Natural killer cell treated with Interleukin-12 subunit alpha and Interleukin-12 subunit beta and Interleukin-15 and Interleukin-18, amount 100 ng/mL, for 72 hours (primary cell): ENCODE results near the gene NUDT16L1. TPM values are rescaled to one million over a fixed set of nuclear protein-coding genes. Genes with fewer than 3 reads are reported as not detected.
"Not testable (repeated sequence)": the region's sequence is repeated elsewhere in the genome, so short reads cannot be mapped to it uniquely, and the experiment has no call there.

Experiments used
- ATAC-seq, 2 donors: fragments of 150-1000 bp; cut with Tn5 transposase in 1 of 2; sonication (Bioruptor Pico), chemical (Tn5 transposase) in 1 of 2; 2 replicates each; pipeline ENCODE4 v1.10.0; 2021
- DNase-seq: peaks from one replicate; pipeline ENCODE4 v3.0.0; 2022; ENCODE audit warnings: low spot score
- H3K27ac Mint-ChIP-seq, 2 donors: 1 replicate in 1 of 2; 2 replicates in 1 of 2; pipeline ENCODE4 v1.8.0; 2022; ENCODE audit warnings: mixed read lengths in 2 of 2, mild to moderate bottlenecking in 1 of 2, moderate library complexity in 1 of 2
- H3K27me3 Mint-ChIP-seq, 2 donors: 1 replicate in 1 of 2; 2 replicates in 1 of 2; pipeline ENCODE4 v1.8.0; 2022; ENCODE audit warnings: mixed read lengths in 2 of 2
- H3K36me3 Mint-ChIP-seq: one replicate; pipeline ENCODE4 v1.8.0; 2022; ENCODE audit warnings: mixed read lengths
- H3K4me1 Mint-ChIP-seq, 2 donors: 1 replicate in 1 of 2; 2 replicates in 1 of 2; pipeline ENCODE4 v1.8.0; 2022; ENCODE audit warnings: low read depth in 2 of 2, mixed read lengths in 2 of 2, mild to moderate bottlenecking in 1 of 2
- H3K4me3 Mint-ChIP-seq: one replicate; pipeline ENCODE4 v1.8.0; 2022; ENCODE audit warnings: mixed read lengths
- H3K9me3 Mint-ChIP-seq: 2 replicates; pipeline ENCODE4 v1.8.0; 2022; ENCODE audit warnings: mixed read lengths
- total RNA-seq, 2 donors: library from RNA; stranded (reverse); gene quantifications; one replicate each; pipeline ENCODE4 v1.2.3, GENCODE V29; 2022

NUDT16L1 gene
- 10 to 100 TPM; 37.3 to 57.0 TPM for total RNA-seq

- H3K9me3 Mint-ChIP-seq: no peaks in the 10 kb centered on the region
- peak within 1 kb of the TSS; percentile 75 for H3K4me3 Mint-ChIP-seq
- H3K27ac Mint-ChIP-seq: peak within 1 kb of the TSS; percentile 39 to 41
- H3K4me1 Mint-ChIP-seq: peaks cover 5 to 12% of the 10 kb centered on the region in 2 donors
- H3K36me3 Mint-ChIP-seq: no peaks in the 10 kb centered on the region
- no peaks in the 10 kb centered on the region for H3K27me3 Mint-ChIP-seq
- peak; percentile 99 for DNase-seq
- ATAC-seq: peak; percentile 97 to 98
Observed at GRCh38 chr16:4693296-4693955, at the start of gene NUDT16L1. NUDT16L1 (plus strand) TSS chr16:4693562; CDS start chr16:4693727, 165 bp downstream.

- Mint-ChIP-seq H3K36me3 (no peaks in the 10 kb centered on the region), H3K4me3 (no peak overlapping the region), H3K4me1 (peaks cover 13 to 18% of the 10 kb centered on the region in 2 donors), H3K27ac (no peak overlapping the region), H3K9me3 (no peaks in the 10 kb centered on the region), H3K27me3 (no peaks in the 10 kb centered on the region)
- ATAC-seq (peak in 1 of 2 donors; percentile 44), DNase-seq (no peak)
Observed at GRCh38 chr16:4646773-4647643, 46.4 kb upstream of the NUDT16L1 start.

- Mint-ChIP-seq H3K27me3 (no peaks in the 10 kb centered on the region), H3K36me3 (no peaks in the 10 kb centered on the region), H3K27ac (no peak overlapping the region), H3K4me3 (no peak overlapping the region), H3K9me3 (no peaks in the 10 kb centered on the region), H3K4me1 (peaks cover 13 to 18% of the 10 kb centered on the region in 2 donors)
- no peak for DNase-seq
- ATAC-seq: peak in 1 of 2 donors; percentile 18
Observed at GRCh38 chr16:4647644-4647980, 45.8 kb upstream of the NUDT16L1 start.

GRCh38 chr16:4648917-4649316 lies 44.4 kb upstream of the NUDT16L1 start:
- DNase-seq (no peak), ATAC-seq (no peak)
- Mint-ChIP-seq H3K36me3 (no peaks in the 10 kb centered on the region), H3K4me1 (peaks cover 13 to 18% of the 10 kb centered on the region in 2 donors), H3K27me3 (no peaks in the 10 kb centered on the region), H3K4me3 (no peak overlapping the region), H3K9me3 (no peaks in the 10 kb centered on the region), H3K27ac (peak overlapping the region; percentile 56 to 67)

GRCh38 chr16:4649744-4650442 lies 43.5 kb upstream of the NUDT16L1 start:
- H3K9me3 Mint-ChIP-seq: no peaks in the 10 kb centered on the region
- H3K27me3 Mint-ChIP-seq: no peaks in the 10 kb centered on the region
- no peaks in the 10 kb centered on the region for H3K36me3 Mint-ChIP-seq
- no peak for ATAC-seq
- H3K4me3 Mint-ChIP-seq: no peak overlapping the region
- H3K27ac Mint-ChIP-seq: peak overlapping the region; percentile 67 to 69
- DNase-seq: no peak
- H3K4me1 Mint-ChIP-seq: peaks cover 13 to 18% of the 10 kb centered on the region in 2 donors

- H3K27me3 Mint-ChIP-seq, H3K9me3 Mint-ChIP-seq, H3K36me3 Mint-ChIP-seq, H3K4me3 Mint-ChIP-seq: not testable (repeated sequence)
- Mint-ChIP-seq H3K4me1 (peaks cover 13 to 14% of the 10 kb centered on the region in 2 donors), H3K27ac (peak overlapping the region; percentile 28 to 69)
- peak; percentile 75 for DNase-seq
- ATAC-seq: peak; percentile 73
Observed at GRCh38 chr16:4650443-4651074, 42.8 kb upstream of the NUDT16L1 start.

GRCh38 chr16:4651827-4652226 lies 41.5 kb upstream of the NUDT16L1 start:
- no peak overlapping the region for H3K4me3 Mint-ChIP-seq
- H3K9me3 Mint-ChIP-seq: no peaks in the 10 kb centered on the region
- ATAC-seq (no peak), DNase-seq (no peak)
- H3K36me3 Mint-ChIP-seq: no peaks in the 10 kb centered on the region
- peaks cover 11 to 13% of the 10 kb centered on the region in 2 donors for H3K4me1 Mint-ChIP-seq
- no peak overlapping the region for H3K27ac Mint-ChIP-seq
- no peaks in the 10 kb centered on the region for H3K27me3 Mint-ChIP-seq

GRCh38 chr16:4652561-4652960 lies 40.8 kb upstream of the NUDT16L1 start:
- Mint-ChIP-seq H3K9me3 (no peaks in the 10 kb centered on the region), H3K27me3 (no peaks in the 10 kb centered on the region), H3K27ac (no peak overlapping the region), H3K4me3 (no peak overlapping the region), H3K4me1 (peaks cover 11 to 13% of the 10 kb centered on the region in 2 donors), H3K36me3 (no peaks in the 10 kb centered on the region)
- ATAC-seq (no peak), DNase-seq (no peak)

GRCh38 chr16:4654011-4654963 lies 39.1 kb upstream of the NUDT16L1 start:
- no peaks in the 10 kb centered on the region for H3K9me3 Mint-ChIP-seq
- DNase-seq (no peak), ATAC-seq (no peak)
- no peak overlapping the region for H3K27ac Mint-ChIP-seq
- no peaks in the 10 kb centered on the region for H3K27me3 Mint-ChIP-seq
- H3K4me1 Mint-ChIP-seq: peaks cover 9 to 13% of the 10 kb centered on the region in 2 donors
- no peak overlapping the region for H3K4me3 Mint-ChIP-seq
- H3K36me3 Mint-ChIP-seq: no peaks in the 10 kb centered on the region

GRCh38 chr16:4654964-4655590 lies 38.3 kb upstream of the NUDT16L1 start:
- no peak for ATAC-seq
- no peaks in the 10 kb centered on the region for H3K36me3 Mint-ChIP-seq
- H3K9me3 Mint-ChIP-seq: no peaks in the 10 kb centered on the region
- no peak overlapping the region for H3K27ac Mint-ChIP-seq
- H3K4me1 Mint-ChIP-seq: peaks cover 6 to 12% of the 10 kb centered on the region in 2 donors
- no peak overlapping the region for H3K4me3 Mint-ChIP-seq
- no peak for DNase-seq
- H3K27me3 Mint-ChIP-seq: no peaks in the 10 kb centered on the region

GRCh38 chr16:4655801-4656200 lies 37.6 kb upstream of the NUDT16L1 start:
- peaks cover 0 to 13% of the 10 kb centered on the region in 2 donors for H3K4me1 Mint-ChIP-seq
- H3K4me3 Mint-ChIP-seq: no peak overlapping the region
- no peaks in the 10 kb centered on the region for H3K27me3 Mint-ChIP-seq
- no peaks in the 10 kb centered on the region for H3K36me3 Mint-ChIP-seq
- DNase-seq (no peak), ATAC-seq (no peak)
- H3K27ac Mint-ChIP-seq: no peak overlapping the region
- no peaks in the 10 kb centered on the region for H3K9me3 Mint-ChIP-seq

GRCh38 chr16:4656221-4656620 lies 37.1 kb upstream of the NUDT16L1 start:
- Mint-ChIP-seq H3K27me3 (no peaks in the 10 kb centered on the region), H3K4me1 (peaks cover 0 to 15% of the 10 kb centered on the region in 2 donors), H3K36me3 (no peaks in the 10 kb centered on the region), H3K4me3 (no peak overlapping the region), H3K9me3 (no peaks in the 10 kb centered on the region), H3K27ac (no peak overlapping the region)
- ATAC-seq (no peak), DNase-seq (no peak)
